ENCODE results near the gene STN1. TPM values are rescaled to one million over a fixed set of nuclear protein-coding genes. Genes with fewer than 3 reads are reported as not detected.

STN1 gene
- total RNA-seq, 1 experiment from 2014 or later = 74.7 TPM

DNA sequence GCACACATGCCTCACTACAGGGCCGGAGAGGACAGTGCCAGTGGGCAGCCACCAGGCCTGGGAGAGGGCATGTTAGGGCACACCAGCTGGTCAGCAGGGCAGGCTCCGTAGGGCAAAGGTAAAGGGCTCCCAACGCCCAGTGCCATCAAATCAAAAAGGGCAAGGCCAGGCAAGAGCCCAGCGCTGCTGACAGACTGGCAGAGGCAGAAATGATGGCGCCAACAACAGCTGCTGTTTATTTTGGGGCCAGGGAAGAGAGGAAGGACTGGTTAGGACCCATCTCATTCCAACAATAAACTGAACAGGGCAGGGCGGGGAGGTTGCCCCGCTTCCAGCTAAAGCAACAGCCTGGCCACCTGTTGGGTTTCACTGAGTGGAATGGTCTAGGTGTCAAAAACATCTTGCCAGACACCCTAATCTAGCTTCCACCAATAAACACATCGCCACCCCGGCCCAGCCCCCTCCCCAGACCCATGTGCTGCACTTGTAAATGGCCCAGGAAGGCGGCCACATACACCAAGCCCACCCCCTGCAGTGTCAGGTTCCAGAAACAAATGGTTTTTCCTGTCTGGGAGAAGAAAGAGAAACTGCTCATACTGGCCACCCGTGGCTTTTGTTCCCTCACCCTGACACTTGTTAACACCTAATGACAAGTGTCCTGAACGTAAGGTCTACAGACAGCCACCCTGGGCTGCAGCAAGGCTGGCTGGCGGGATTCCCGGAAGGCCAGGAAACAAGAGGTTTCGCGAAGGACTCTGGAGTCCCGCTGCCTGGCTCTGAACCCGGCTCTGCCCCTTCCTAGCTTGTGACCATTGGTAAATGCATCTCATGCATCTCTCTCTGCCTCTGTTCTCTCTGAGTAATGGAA lies 77.9 kb downstream of the STN1 start:
- Histone ChIP-seq H4K20me1 (ENCODE audit: insufficient read depth) (no peaks in the 10 kb centered on the region), H3K9me3 (ENCODE audit: control insufficient read depth in 1 of 2, insufficient read depth in 1 of 2, low read depth in 1 of 2, low read length in 2 of 2) (no peaks in the 10 kb centered on the region), H3K9ac (ENCODE audit: low read length) (no peak overlapping the region), H3K79me2 (ENCODE audit: insufficient read depth, low read length) (no peaks in the 10 kb centered on the region), H3K4me1 (ENCODE audit: control insufficient read depth in 1 of 2, insufficient read depth in 2 of 2, low read length in 2 of 2) (no peaks in the 10 kb centered on the region), H3K9me2 (ENCODE audit: insufficient read depth) (no peaks in the 10 kb centered on the region), H3K36me3 (ENCODE audit: control insufficient read depth in 1 of 2, insufficient read depth in 2 of 2, low read length in 2 of 2) (no peaks in the 10 kb centered on the region), H3K27me3 (ENCODE audit: insufficient read depth, low read length) (peaks cover 3% of the 10 kb centered on the region; the same call in 1 of the 2 replicates), H3K4me3 (replicated peaks in 1 of 2; ENCODE audit: low read depth in 1 of 2, low read length in 2 of 2) (no peak overlapping the region), H3K27ac (ENCODE audit: low read depth, low read length) (no peak overlapping the region), H2AFZ (ENCODE audit: low read depth, low read length, poor library complexity, severe bottlenecking) (no peak overlapping the region), H3K4me2 (ENCODE audit: low read length) (no peak overlapping the region)
- BruUV-seq (replicated peaks) = no TSS peak
- intact Hi-C loops (cut with micrococcal nuclease) = no loop called here
- ChIA-PET CTCF (no interaction called here), RAD21 (ENCODE audit: low non-redundant PET in 1 of 2, low total read pairs in 2 of 2, uncharacterized antibody in 2 of 2, unreplicated experiment in 2 of 2) (no interaction called here), POLR2A (no interaction called here)
- DNase-seq (ENCODE audit: low read depth, low spot score) (no peak), ATAC-seq (no peak)
- TF ChIP-seq EGR1 (IDR thresholded peaks at IDR 0.05; ENCODE audit: low read depth) (no peak), YY1 (IDR thresholded peaks at IDR 0.05; ENCODE audit: extremely low read depth, insufficient replicate concordance, low read depth, low read length) (no peak), RAD21 (IDR thresholded peaks at IDR 0.05; ENCODE audit: low read depth) (no peak), TCF7L2 (IDR thresholded peaks at IDR 0.05; ENCODE audit: borderline replicate concordance, extremely low read depth, insufficient read depth, insufficient read length) (no peak), SRF (IDR thresholded peaks at IDR 0.05; ENCODE audit: low read depth) (no peak), ZNF274 (IDR thresholded peaks at IDR 0.05; ENCODE audit: low read depth, low read length) (no peak), SIN3A (IDR thresholded peaks at IDR 0.05; ENCODE audit: low read depth) (no peak), EZH2phosphoT487 (IDR thresholded peaks at IDR 0.05; ENCODE audit: borderline replicate concordance) (no peak)
- TF ChIP-seq, protein P1, sequence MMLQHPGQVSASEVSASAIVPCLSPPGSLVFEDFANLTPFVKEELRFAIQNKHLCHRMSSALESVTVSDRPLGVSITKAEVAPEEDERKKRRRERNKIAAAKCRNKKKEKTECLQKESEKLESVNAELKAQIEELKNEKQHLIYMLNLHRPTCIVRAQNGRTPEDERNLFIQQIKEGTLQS (IDR thresholded peaks at IDR 0.05) = no peak

DNA sequence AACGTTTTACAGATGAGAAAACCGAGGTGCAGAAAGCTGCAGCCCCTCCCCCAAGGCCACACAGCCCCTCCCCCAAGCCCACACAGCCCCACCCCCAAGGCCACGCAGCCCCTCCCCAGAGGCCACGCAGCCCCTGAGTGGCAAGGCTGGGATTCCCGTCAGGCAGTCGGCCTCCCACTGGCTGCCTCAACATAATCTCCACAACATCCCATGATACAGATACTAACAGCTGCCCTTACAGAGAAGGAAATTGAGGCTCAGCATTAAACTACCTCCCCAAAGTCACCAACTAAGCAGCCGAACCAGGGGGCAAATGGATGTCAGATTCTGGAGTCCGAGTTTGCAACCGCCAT lies 78.5 kb downstream of the STN1 start:
- no peak for DNase-seq (ENCODE audit: low read depth, low spot score)
- Histone ChIP-seq H3K36me3 (ENCODE audit: control insufficient read depth in 1 of 2, insufficient read depth in 2 of 2, low read length in 2 of 2) (no peaks in the 10 kb centered on the region), H3K9me2 (ENCODE audit: insufficient read depth) (no peaks in the 10 kb centered on the region), H3K79me2 (ENCODE audit: insufficient read depth, low read length) (no peaks in the 10 kb centered on the region), H3K9ac (ENCODE audit: low read length) (no peak overlapping the region), H2AFZ (ENCODE audit: low read depth, low read length, poor library complexity, severe bottlenecking) (no peak overlapping the region), H3K4me1 (ENCODE audit: control insufficient read depth in 1 of 2, insufficient read depth in 2 of 2, low read length in 2 of 2) (no peaks in the 10 kb centered on the region), H3K9me3 (ENCODE audit: control insufficient read depth in 1 of 2, insufficient read depth in 1 of 2, low read depth in 1 of 2, low read length in 2 of 2) (no peaks in the 10 kb centered on the region), H3K27me3 (ENCODE audit: insufficient read depth, low read length) (peaks cover 3% of the 10 kb centered on the region; the same call in 1 of the 2 replicates), H3K4me3 (replicated peaks in 1 of 2; ENCODE audit: low read depth in 1 of 2, low read length in 2 of 2) (no peak overlapping the region), H3K27ac (ENCODE audit: low read depth, low read length) (no peak overlapping the region), H3K4me2 (ENCODE audit: low read length) (no peak overlapping the region), H4K20me1 (ENCODE audit: insufficient read depth) (no peaks in the 10 kb centered on the region)
- ChIA-PET CTCF (interaction anchor here (1.0 to 1.8 kb wide), 2 partner anchors 9 to 18 kb away, joined by 3 to 5 read pairs; no protein-coding TSS in a partner anchor), RAD21 (ENCODE audit: low non-redundant PET in 1 of 2, low total read pairs in 2 of 2, uncharacterized antibody in 2 of 2, unreplicated experiment in 2 of 2) (no interaction called here), POLR2A (no interaction called here)
- intact Hi-C loops (cut with micrococcal nuclease) = no loop called here
- ATAC-seq = no peak
- TF ChIP-seq, protein P1 (IDR thresholded peaks at IDR 0.05) = no peak
- TF ChIP-seq RAD21 (IDR thresholded peaks at IDR 0.05; ENCODE audit: low read depth) = no peak
- no peak for TF ChIP-seq ZNF274 (IDR thresholded peaks at IDR 0.05; ENCODE audit: low read depth, low read length)
- TF ChIP-seq, protein P2, sequence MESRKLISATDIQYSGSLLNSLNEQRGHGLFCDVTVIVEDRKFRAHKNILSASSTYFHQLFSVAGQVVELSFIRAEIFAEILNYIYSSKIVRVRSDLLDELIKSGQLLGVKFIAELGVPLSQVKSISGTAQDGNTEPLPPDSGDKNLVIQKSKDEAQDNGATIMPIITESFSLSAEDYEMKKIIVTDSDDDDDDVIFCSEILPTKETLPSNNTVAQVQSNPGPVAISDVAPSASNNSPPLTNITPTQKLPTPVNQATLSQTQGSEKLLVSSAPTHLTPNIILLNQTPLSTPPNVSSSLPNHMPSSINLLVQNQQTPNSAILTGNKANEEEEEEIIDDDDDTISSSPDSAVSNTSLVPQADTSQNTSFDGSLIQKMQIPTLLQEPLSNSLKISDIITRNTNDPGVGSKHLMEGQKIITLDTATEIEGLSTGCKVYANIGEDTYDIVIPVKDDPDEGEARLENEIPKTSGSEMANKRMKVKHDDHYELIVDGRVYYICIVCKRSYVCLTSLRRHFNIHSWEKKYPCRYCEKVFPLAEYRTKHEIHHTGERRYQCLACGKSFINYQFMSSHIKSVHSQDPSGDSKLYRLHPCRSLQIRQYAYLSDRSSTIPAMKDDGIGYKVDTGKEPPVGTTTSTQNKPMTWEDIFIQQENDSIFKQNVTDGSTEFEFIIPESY (IDR thresholded peaks at IDR 0.05; ENCODE audit: extremely low read depth, insufficient replicate concordance, low read length) = no peak
- TF ChIP-seq, protein P3, sequence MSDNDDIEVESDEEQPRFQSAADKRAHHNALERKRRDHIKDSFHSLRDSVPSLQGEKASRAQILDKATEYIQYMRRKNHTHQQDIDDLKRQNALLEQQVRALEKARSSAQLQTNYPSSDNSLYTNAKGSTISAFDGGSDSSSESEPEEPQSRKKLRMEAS (IDR thresholded peaks at IDR 0.05) = no peak
- no peak for TF ChIP-seq EZH2phosphoT487 (IDR thresholded peaks at IDR 0.05; ENCODE audit: borderline replicate concordance)
- no peak for TF ChIP-seq EZH2 (IDR thresholded peaks at IDR 0.05)
- BruUV-seq (replicated peaks) = no TSS peak
